HepG2 (cell line): Measurements from ENCODE around the gene CCNG1. TPM values are rescaled to one million over a fixed set of nuclear protein-coding genes. Genes with fewer than 3 reads are reported as not detected.

Source experiments
- ATAC-seq: fragments of 200-7000 bp; cut with Tn5 transposase; 3 replicates; pipeline ENCODE4 v1.9.1; 2020; ENCODE audit warnings: mild to moderate bottlenecking, moderate library complexity
- BruUV-seq: library from RNA; stranded (reverse); fragments of 400-500 nt; replicated peaks from 2 replicates; lab custom pipeline; 2021; lab: Mats Ljungman, UMichigan
- CTCF ChIA-PET: fragments of 300-600 bp; formaldehyde crosslinking; extraction: SDS; loops from one replicate; lab custom pipeline; 2021; ENCODE audit warnings: low total read pairs, inconsistent platforms, low intra/inter-chr PET ratio; lab: Yijun Ruan, JAX
- POLR2A ChIA-PET: fragments of 350-600 bp; sonication (Branson Sonifier 250); formaldehyde crosslinking; loops from one replicate; lab custom pipeline; 2020; ENCODE audit warnings: antibody characterized with exemption, inconsistent platforms; lab: Yijun Ruan, JAX
- DNase-seq: peaks from one replicate; pipeline ENCODE4 v3.0.0-alpha.2; 2015; ENCODE audit warnings: low spot score
- FAIRE-seq: peaks from 3 replicates; lab custom pipeline; 2011; peaks lifted over from hg19 to GRCh38; lab: Jason Lieb, UNC
- H2AFZ ChIP-seq: one replicate; pipeline ENCODE4 v1.6.1; 2011; ENCODE audit warnings: low read length, inconsistent platforms
- H3K27ac ChIP-seq: fragments of 300-600 bp; 3 replicates; pipeline ENCODE4 v1.8.0; 2011; ENCODE audit warnings: mixed run types, mild to moderate bottlenecking, mixed read lengths, low read length, inconsistent platforms; ENCODE audit not compliant: insufficient read depth; ENCODE audit errors: extremely low read length
- H3K27me3 ChIP-seq, 2 experiments: fragments of 200-600 bp in 1 of 2; 2 replicates in 1 of 2; 3 replicates in 1 of 2; pipeline versions ENCODE4 v1.6.0 to v1.8.0; 2011; ENCODE audit warnings: low read length in 2 of 2, mild to moderate bottlenecking in 2 of 2, moderate library complexity in 2 of 2, inconsistent platforms in 1 of 2; ENCODE audit not compliant: insufficient read depth in 2 of 2, control insufficient read depth in 1 of 2
- H3K36me3 ChIP-seq, 2 experiments: fragments of 200-600 bp in 1 of 2; replicated peaks in 1 of 2; 2 replicates in 1 of 2; 3 replicates in 1 of 2; pipeline versions ENCODE4 v1.5.1 to v1.8.0; 2011; ENCODE audit warnings: low read length in 2 of 2, inconsistent platforms in 1 of 2; ENCODE audit not compliant: insufficient read depth in 2 of 2, control insufficient read depth in 1 of 2
- H3K4me1 ChIP-seq: 2 replicates; pipeline ENCODE4 v1.5.1; 2012; ENCODE audit warnings: low read length, inconsistent platforms; ENCODE audit not compliant: insufficient read depth
- H3K4me2 ChIP-seq: 2 replicates; pipeline ENCODE4 v1.6.0; 2011; ENCODE audit warnings: low read depth, low read length, inconsistent platforms
- H3K4me3 ChIP-seq, 3 experiments: fragments of 200-600 bp in 1 of 3; sonication (generic), shearing (Covaris generic) in 1 of 3; replicated peaks in 1 of 3; 2 replicates each; pipeline ENCODE4 v1.5.1; 2011 to 2016; ENCODE audit warnings: low read length in 3 of 3, inconsistent platforms in 2 of 3, low read depth in 2 of 3, mild to moderate bottlenecking in 2 of 3, control low read depth in 1 of 3, mixed read lengths in 1 of 3; ENCODE audit not compliant: insufficient read depth in 1 of 3
- H3K79me2 ChIP-seq: one replicate; pipeline ENCODE4 v1.6.1; 2011; ENCODE audit warnings: low read length, inconsistent platforms; ENCODE audit not compliant: insufficient read depth
- H3K9ac ChIP-seq: 2 replicates; pipeline ENCODE4 v1.6.0; 2011; ENCODE audit warnings: mild to moderate bottlenecking, low read depth, low read length, inconsistent platforms; ENCODE audit not compliant: insufficient read depth
- H3K9me3 ChIP-seq: 2 replicates; pipeline ENCODE4 v1.5.1; 2012; ENCODE audit warnings: mild to moderate bottlenecking, low read length
- H4K20me1 ChIP-seq: 2 replicates; pipeline ENCODE4 v1.6.0; 2011; ENCODE audit warnings: inconsistent platforms, mild to moderate bottlenecking, low read length, moderate library complexity; ENCODE audit not compliant: insufficient read depth
- GPN1 ChIP-seq: sonication (generic); formaldehyde crosslinking; IDR thresholded peaks from 2 replicates; pipeline ENCODE4 v1.5.1; 2020; ENCODE audit warnings: missing genetic modification reagents, borderline replicate concordance
- KLF12 ChIP-seq: sonication (generic); formaldehyde crosslinking; IDR thresholded peaks from 2 replicates; pipeline ENCODE4 v1.4.0; 2020; ENCODE audit warnings: missing genetic modification reagents, borderline replicate concordance
- KLF9 ChIP-seq: IDR thresholded peaks from 2 replicates; pipeline ENCODE4 v1.6.1; 2016; ENCODE audit warnings: low read depth
- NFRKB ChIP-seq: fragments of 450-650 bp; IDR thresholded peaks from 2 replicates; pipeline ENCODE4 v1.6.1; 2017
- PHB2 ChIP-seq: fragments of 450-650 bp; IDR thresholded peaks from 2 replicates; pipeline ENCODE4 v1.6.1; 2018; ENCODE audit not compliant: partially characterized antibody
- POLR2AphosphoS5 ChIP-seq: IDR thresholded peaks from 2 replicates; pipeline ENCODE4 v1.6.1; 2012; ENCODE audit warnings: low read depth, low read length
- RELA ChIP-seq: sonication (generic); formaldehyde crosslinking; IDR thresholded peaks from 2 replicates; pipeline ENCODE4 v1.4.0; 2020; ENCODE audit warnings: missing genetic modification reagents
- SMC3 ChIP-seq: IDR thresholded peaks from 2 replicates; pipeline ENCODE4 v1.6.1; 2011; ENCODE audit warnings: low read length, improper control_type of control experiment
- TFE3 ChIP-seq: IDR thresholded peaks from 2 replicates; pipeline ENCODE4 v1.6.1; 2016
- ZBTB4 ChIP-seq: sonication (generic); formaldehyde crosslinking; IDR thresholded peaks from 2 replicates; pipeline ENCODE4 v1.4.0; 2020; ENCODE audit warnings: missing genetic modification reagents, mild to moderate bottlenecking, borderline replicate concordance
- ZNF251 ChIP-seq: sonication (generic); formaldehyde crosslinking; IDR thresholded peaks from 2 replicates; pipeline ENCODE4 v1.9.0; 2021; ENCODE audit warnings: mild to moderate bottlenecking, missing genetic modification reagents
- ZNF432 ChIP-seq: sonication (generic); formaldehyde crosslinking; IDR thresholded peaks from 2 replicates; pipeline ENCODE4 v1.5.0; 2020; ENCODE audit warnings: missing genetic modification reagents, mild to moderate bottlenecking, borderline replicate concordance
- ZNF558 ChIP-seq: sonication (generic); formaldehyde crosslinking; IDR thresholded peaks from 2 replicates; pipeline ENCODE4 v1.9.0; 2022; ENCODE audit warnings: mild to moderate bottlenecking, missing genetic modification reagents, borderline replicate concordance
- ZSCAN20 ChIP-seq: sonication (generic); formaldehyde crosslinking; IDR thresholded peaks from 2 replicates; pipeline ENCODE4 v1.4.0; 2020; ENCODE audit warnings: missing genetic modification reagents, mild to moderate bottlenecking, borderline replicate concordance
- ZZZ3 ChIP-seq: sonication (generic); formaldehyde crosslinking; IDR thresholded peaks from 2 replicates; pipeline ENCODE4 v1.4.0; 2020; ENCODE audit warnings: missing genetic modification reagents, mild to moderate bottlenecking, borderline replicate concordance
- WGBS: methylation state at CpG from one replicate; pipeline ENCODE4 v1.1.6; 2017; ENCODE audit warnings: low lambda C conversion rate; 5-methylcytosine and 5-hydroxymethylcytosine counted together
- in situ Hi-C: cut with HindIII; loops from 2 replicates; pipeline ENCODE4 v1.10.0; 2017; ENCODE audit warnings: low pct_unique_long_range_greater_than_20kb; ENCODE audit not compliant: extremely low pct_ligation_motif_present
- intact Hi-C: fragments of 100-400 bp; cut with micrococcal nuclease; formaldehyde crosslinking; loops from one replicate; pipeline ENCODE4 v1.10.0; 2022; ENCODE audit not compliant: unreplicated experiment
- polyA plus RNA-seq, 8 experiments: library from polyadenylated mRNA; depleted of rRNA in 3 of 8; stranded (reverse) in 7 of 8; unstranded in 1 of 8; fragments of >200 nt; fragmentation: Illumina TruSeq in 4 of 8; extraction: Trizol in 4 of 8; gene quantifications; 2 replicates each; pipeline versions ENCODE4 v1.2.1 to v1.2.3, GENCODE V29; 2011 to 2016; ENCODE audit warnings: low read depth in 4 of 8, missing spikeins in 1 of 8, mixed read lengths in 1 of 8; ENCODE audit not compliant: insufficient read depth in 1 of 8
- total RNA-seq, 5 experiments: library from RNA; depleted of rRNA; stranded (reverse); fragments of >200 nt; fragmentation: Illumina TruSeq; extraction: Trizol; gene quantifications; 2 replicates each; pipeline ENCODE4 v1.2.3, GENCODE V29; 2016; ENCODE audit warnings: low read depth in 1 of 5

Gene CCNG1
- total and polyA plus RNA-seq, 2 of the 13 experiments (the other 11 are each of a cell fraction or from before 2014, with no cell fraction given) = 181 to 353 TPM

GRCh38 chr5:163478982-163479271, 41.5 kb downstream of the CCNG1 start:
- no peak for DNase-seq
- H3K4me3 ChIP-seq = no peak overlapping the region
- no peaks in the 10 kb centered on the region for H3K4me1 ChIP-seq
- no peak overlapping the region for H2AFZ ChIP-seq
- POLR2A ChIA-PET = no interaction called here
- TF ChIP-seq ZNF432 (no peak), ZZZ3 (CRISPR knock-in tag) (no peak), GPN1 (CRISPR knock-in tag) (no peak), ZNF251 (no peak), TFE3 (CRISPR knock-in tag) (no peak), KLF12 (no peak), ZSCAN20 (CRISPR knock-in tag) (no peak), SMC3 (no peak), POLR2AphosphoS5 (no peak), ZNF558 (CRISPR knock-in tag) (no peak), KLF9 (CRISPR knock-in tag) (no peak), NFRKB (no peak), ZBTB4 (CRISPR knock-in tag) (no peak), PHB2 (no peak), RELA (CRISPR knock-in tag) (no peak)
- TF ChIP-seq, all 625 proteins: peak for 0
- H3K4me2 ChIP-seq = no peak overlapping the region
- FAIRE-seq = no peak
- no TSS peak for BruUV-seq
- no peaks in the 10 kb centered on the region for H3K9me3 ChIP-seq
- CTCF ChIA-PET = no interaction called here
- in situ Hi-C loops (no loop called here), intact Hi-C loops (no loop called here)
- no peaks in the 10 kb centered on the region for H3K79me2 ChIP-seq
- 100% methylated on average over 1 of the region's 1 CpG for WGBS
- ATAC-seq = no peak
- no peak overlapping the region for H3K9ac ChIP-seq
- peaks cover 7 to 34% of the 10 kb centered on the region in 2 experiments for H3K36me3 ChIP-seq
- no peak overlapping the region for H3K27ac ChIP-seq
- H4K20me1 ChIP-seq = no peaks in the 10 kb centered on the region
- H3K27me3 ChIP-seq = no peaks in the 10 kb centered on the region
